ENCODE data around the gene FAM83F.

The FAM83F gene

DNA sequence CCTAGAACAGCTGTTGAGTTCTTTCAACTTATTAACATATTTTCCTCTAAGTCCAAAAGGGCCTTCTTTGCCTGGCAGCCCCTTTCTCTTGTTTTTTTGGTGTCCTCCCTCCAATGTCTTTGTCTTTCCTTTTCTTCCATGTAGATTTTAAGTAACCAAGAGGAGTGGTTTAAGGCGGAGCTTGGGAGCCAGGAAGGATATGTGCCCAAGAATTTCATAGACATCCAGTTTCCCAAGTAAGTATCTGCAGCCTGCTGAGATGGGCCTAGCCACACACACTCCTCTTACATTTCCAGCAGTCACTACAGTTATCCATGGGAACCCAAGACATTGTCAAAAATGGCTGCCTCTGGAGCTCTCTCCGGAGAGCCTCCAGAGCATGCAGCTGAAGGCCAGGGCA lies 39.1 kb upstream of the FAM83F start:
- Histone ChIP-seq H3K4me1 (ENCODE audit: control insufficient read depth, insufficient read depth, low read length, poor library complexity, severe bottlenecking) (peaks cover 21% of the 10 kb centered on the region), H3K9me3 (ENCODE audit: control insufficient read depth, low read length) (no peaks in the 10 kb centered on the region), H3K36me3 (ENCODE audit: control insufficient read depth, insufficient read depth, low read length) (peaks cover 8% of the 10 kb centered on the region), H3K4me3 (ENCODE audit: extremely low read depth, insufficient read depth, low read length, poor library complexity, severe bottlenecking) (no peak overlapping the region), H3K27ac (ENCODE audit: low read depth, low read length, severe bottlenecking) (no peak overlapping the region)
- WGBS, 2 experiments (ENCODE audit: insufficient coverage in 2 of 2): 88% methylated on average over 1 of the region's 2 CpGs; no CpG with 5 or more reads in 1 of the 2 experiments

GRCh38 chr22:39956932-39957664 lies 37.7 kb upstream of the FAM83F start:
- WGBS, 2 experiments (ENCODE audit: insufficient coverage in 2 of 2): 91 to 94% methylated on average over 6 to 7 of the region's 10 CpGs
- no peak overlapping the region for H3K4me3 ChIP-seq (ENCODE audit: extremely low read depth, insufficient read depth, low read length, poor library complexity, severe bottlenecking)
- H3K4me1 ChIP-seq (ENCODE audit: control insufficient read depth, insufficient read depth, low read length, poor library complexity, severe bottlenecking): peaks cover 33% of the 10 kb centered on the region
- H3K27ac ChIP-seq (ENCODE audit: low read depth, low read length, severe bottlenecking): no peak overlapping the region
- peaks cover 9% of the 10 kb centered on the region for H3K36me3 ChIP-seq (ENCODE audit: control insufficient read depth, insufficient read depth, low read length)
- no peaks in the 10 kb centered on the region for H3K9me3 ChIP-seq (ENCODE audit: control insufficient read depth, low read length)

- WGBS, 2 experiments (ENCODE audit: insufficient coverage in 2 of 2): 84 to 98% methylated on average over 4 of the region's 8 CpGs
- Histone ChIP-seq H3K9me3 (ENCODE audit: control insufficient read depth, low read length) (no peaks in the 10 kb centered on the region), H3K27ac (ENCODE audit: low read depth, low read length, severe bottlenecking) (no peak overlapping the region), H3K4me3 (ENCODE audit: extremely low read depth, insufficient read depth, low read length, poor library complexity, severe bottlenecking) (no peak overlapping the region), H3K4me1 (ENCODE audit: control insufficient read depth, insufficient read depth, low read length, poor library complexity, severe bottlenecking) (peaks cover 33% of the 10 kb centered on the region), H3K36me3 (ENCODE audit: control insufficient read depth, insufficient read depth, low read length) (peaks cover 14% of the 10 kb centered on the region)
Observed at GRCh38 chr22:39958009-39958711, 36.6 kb upstream of the FAM83F start.

- Histone ChIP-seq H3K9me3 (ENCODE audit: control insufficient read depth, low read length) (no peaks in the 10 kb centered on the region), H3K4me1 (ENCODE audit: control insufficient read depth, insufficient read depth, low read length, poor library complexity, severe bottlenecking) (peaks cover 30% of the 10 kb centered on the region), H3K27ac (ENCODE audit: low read depth, low read length, severe bottlenecking) (peak overlapping the region; percentile 83), H3K36me3 (ENCODE audit: control insufficient read depth, insufficient read depth, low read length) (peaks cover 14% of the 10 kb centered on the region), H3K4me3 (ENCODE audit: extremely low read depth, insufficient read depth, low read length, poor library complexity, severe bottlenecking) (no peak overlapping the region)
- 81 to 83% methylated on average over 6 to 11 of the region's 11 CpGs for WGBS, 2 experiments (ENCODE audit: insufficient coverage in 2 of 2)
Observed at GRCh38 chr22:39958949-39959639, 35.7 kb upstream of the FAM83F start.

DNA sequence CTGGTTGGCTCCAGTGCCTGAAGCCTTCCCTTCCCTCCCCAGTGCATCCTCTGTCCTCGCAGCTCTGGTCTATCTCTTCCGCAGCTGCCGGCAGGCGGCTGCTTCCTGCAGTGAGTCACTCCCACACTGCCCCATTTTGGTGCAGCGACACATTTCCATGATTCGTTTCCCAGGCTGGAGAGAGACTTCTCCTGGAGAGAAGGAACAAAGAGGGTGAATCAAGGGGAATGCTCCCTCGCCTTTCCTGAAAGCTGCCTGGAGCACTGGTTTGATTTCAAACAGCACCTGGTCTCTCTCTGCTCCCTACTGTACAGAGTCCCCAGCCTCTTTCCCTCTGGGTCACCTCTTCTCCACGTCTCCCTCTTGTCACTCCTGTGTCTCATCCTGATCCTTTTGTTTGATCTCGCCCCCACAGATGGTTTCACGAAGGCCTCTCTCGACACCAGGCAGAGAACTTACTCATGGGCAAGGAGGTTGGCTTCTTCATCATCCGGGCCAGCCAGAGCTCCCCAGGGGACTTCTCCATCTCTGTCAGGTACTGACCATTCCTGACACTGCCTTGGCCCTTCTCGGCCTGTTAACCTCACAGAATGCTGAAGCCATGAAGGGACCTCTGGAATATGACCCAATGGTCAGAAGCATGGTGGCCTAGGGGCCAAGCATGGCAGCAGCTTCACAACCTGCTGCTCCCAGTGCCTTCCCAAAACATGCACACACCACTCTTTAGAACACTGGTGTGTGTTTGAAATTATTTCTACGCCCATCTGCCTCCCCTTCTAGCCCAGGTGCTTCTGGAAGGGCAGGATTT lies 34.9 kb upstream of the FAM83F start, which contains the start of gene TMA7B:
TSS of gene TMA7B (plus strand) at position 758 of the 808 bp plus-strand sequence. CDS start 3,978 bp downstream, outside the sequence.
- Histone ChIP-seq H3K4me3 (ENCODE audit: extremely low read depth, insufficient read depth, low read length, poor library complexity, severe bottlenecking) (no peak within 1 kb of the TSS), H3K36me3 (ENCODE audit: control insufficient read depth, insufficient read depth, low read length) (peaks cover 14% of the 10 kb centered on the region), H3K9me3 (ENCODE audit: control insufficient read depth, low read length) (no peaks in the 10 kb centered on the region), H3K27ac (ENCODE audit: low read depth, low read length, severe bottlenecking) (peak within 1 kb of the TSS; percentile 83), H3K4me1 (ENCODE audit: control insufficient read depth, insufficient read depth, low read length, poor library complexity, severe bottlenecking) (peaks cover 30% of the 10 kb centered on the region)
- 37 to 54% methylated on average over 10 to 11 of the region's 14 CpGs for WGBS, 2 experiments (ENCODE audit: insufficient coverage in 2 of 2)

- WGBS, 2 experiments (ENCODE audit: insufficient coverage in 2 of 2): 85 to 94% methylated on average over 5 to 8 of the region's 13 CpGs
Observed at GRCh38 chr22:39960791-39961746, 33.7 kb upstream of the FAM83F start.

DNA sequence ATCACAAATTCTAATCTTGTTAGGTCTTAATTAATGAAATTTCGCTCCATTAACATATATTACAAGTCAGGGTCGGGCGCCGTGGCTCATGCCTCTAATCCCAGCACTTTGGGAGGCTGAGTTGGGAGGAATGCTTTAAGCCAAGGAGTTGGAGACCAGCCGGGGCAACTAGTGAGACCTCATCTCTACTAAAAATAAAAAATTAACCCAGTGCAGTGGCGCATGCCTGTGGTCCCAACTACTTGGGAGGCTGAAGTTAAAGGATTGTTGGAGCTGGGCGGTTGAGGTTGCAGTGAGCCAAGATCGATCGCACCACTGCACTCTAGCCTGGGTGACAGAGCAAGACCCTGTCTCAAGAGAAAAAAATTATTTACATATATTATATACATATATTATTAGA lies 32.7 kb upstream of the FAM83F start:
- H3K27ac ChIP-seq (ENCODE audit: low read depth, low read length, severe bottlenecking): no peak overlapping the region
- 74% methylated on average over 6 of the region's 9 CpGs; no CpG with 5 or more reads in 1 of the 2 experiments for WGBS, 2 experiments (ENCODE audit: insufficient coverage in 2 of 2)

More at GRCh38 chr22:39960791-39961746, 33.7 kb upstream of the FAM83F start:
- peak overlapping the region; percentile 74 for H3K27ac ChIP-seq (ENCODE audit: low read depth, low read length, severe bottlenecking)
- H3K4me3 ChIP-seq (ENCODE audit: extremely low read depth, insufficient read depth, low read length, poor library complexity, severe bottlenecking): no peak overlapping the region
- peaks cover 10% of the 10 kb centered on the region for H3K36me3 ChIP-seq (ENCODE audit: control insufficient read depth, insufficient read depth, low read length)
- H3K4me1 ChIP-seq (ENCODE audit: control insufficient read depth, insufficient read depth, low read length, poor library complexity, severe bottlenecking): peaks cover 30% of the 10 kb centered on the region
- H3K9me3 ChIP-seq (ENCODE audit: control insufficient read depth, low read length): no peaks in the 10 kb centered on the region

GRCh38 chr22:39965748-39966147 lies 29.0 kb upstream of the FAM83F start:
- peaks cover 15% of the 10 kb centered on the region for H3K36me3 ChIP-seq (ENCODE audit: control insufficient read depth, insufficient read depth, low read length)
- no peak overlapping the region for H3K27ac ChIP-seq (ENCODE audit: low read depth, low read length, severe bottlenecking)
- no peak overlapping the region for H3K4me3 ChIP-seq (ENCODE audit: extremely low read depth, insufficient read depth, low read length, poor library complexity, severe bottlenecking)
- no peaks in the 10 kb centered on the region for H3K9me3 ChIP-seq (ENCODE audit: control insufficient read depth, low read length)
- peaks cover 38% of the 10 kb centered on the region for H3K4me1 ChIP-seq (ENCODE audit: control insufficient read depth, insufficient read depth, low read length, poor library complexity, severe bottlenecking)
- 89 to 95% methylated on average over 5 of the region's 5 CpGs for WGBS, 2 experiments (ENCODE audit: insufficient coverage in 2 of 2)

More for the DNA sequence above, 32.7 kb upstream of the FAM83F start:
- peaks cover 9% of the 10 kb centered on the region for H3K36me3 ChIP-seq (ENCODE audit: control insufficient read depth, insufficient read depth, low read length)
- no peak overlapping the region for H3K4me3 ChIP-seq (ENCODE audit: extremely low read depth, insufficient read depth, low read length, poor library complexity, severe bottlenecking)
- H3K4me1 ChIP-seq (ENCODE audit: control insufficient read depth, insufficient read depth, low read length, poor library complexity, severe bottlenecking): peaks cover 35% of the 10 kb centered on the region
- H3K9me3 ChIP-seq (ENCODE audit: control insufficient read depth, low read length): no peaks in the 10 kb centered on the region

DNA sequence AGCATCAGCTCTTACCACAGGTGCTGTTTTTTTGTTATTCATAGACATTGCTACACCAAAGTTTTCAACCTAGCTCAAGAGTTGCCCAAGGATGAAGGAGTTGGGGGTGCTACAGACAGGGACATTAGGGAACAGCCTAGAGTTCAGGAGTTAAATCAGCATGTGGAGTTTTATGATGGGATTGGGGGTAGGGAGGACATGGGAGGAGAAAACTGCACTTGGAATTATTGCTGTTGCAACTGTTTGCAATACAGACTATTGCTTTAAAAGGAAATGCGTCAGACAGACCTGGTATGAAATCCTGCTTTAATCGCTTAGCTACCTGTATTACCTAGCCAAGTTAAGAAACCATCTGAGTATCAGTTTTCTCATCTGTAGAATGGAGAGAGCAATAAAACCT lies 28.3 kb upstream of the FAM83F start:
- Histone ChIP-seq H3K9me3 (ENCODE audit: control insufficient read depth, low read length) (no peaks in the 10 kb centered on the region), H3K36me3 (ENCODE audit: control insufficient read depth, insufficient read depth, low read length) (peaks cover 15% of the 10 kb centered on the region), H3K4me3 (ENCODE audit: extremely low read depth, insufficient read depth, low read length, poor library complexity, severe bottlenecking) (no peak overlapping the region), H3K27ac (ENCODE audit: low read depth, low read length, severe bottlenecking) (no peak overlapping the region), H3K4me1 (ENCODE audit: control insufficient read depth, insufficient read depth, low read length, poor library complexity, severe bottlenecking) (peaks cover 34% of the 10 kb centered on the region)
- 100% methylated on average over 1 of the region's 2 CpGs for WGBS, 2 experiments (ENCODE audit: insufficient coverage in 2 of 2)
